Coronary artery (tissue), 2 donors: ENCODE measurements around the gene INIP.
"Not testable (repeated sequence)": the region's sequence is repeated elsewhere in the genome, so short reads cannot be mapped to it uniquely, and the experiment has no call there.

Experiments used
- DNase-seq: peaks from one replicate; pipeline ENCODE4 v3.0.0-alpha.2; 2017; ENCODE audit warnings: low spot score
- H3K27ac ChIP-seq, 2 donors: fragments of 200-600 bp; sonication (generic); one replicate each; pipeline ENCODE4 v1.5.1; 2016 to 2019
- H3K4me3 ChIP-seq: fragments of 200-600 bp; sonication (generic); 2 replicates; pipeline ENCODE4 v1.5.1; 2016; ENCODE audit warnings: mild to moderate bottlenecking, moderate library complexity
- TF ChIP-seq, protein P1 (sequence below): fragments of 200-600 bp; sonication (generic); IDR thresholded peaks from one replicate; pipeline ENCODE4 v1.5.1; 2019; ENCODE audit warnings: antibody characterized with exemption

INIP gene

DNA sequence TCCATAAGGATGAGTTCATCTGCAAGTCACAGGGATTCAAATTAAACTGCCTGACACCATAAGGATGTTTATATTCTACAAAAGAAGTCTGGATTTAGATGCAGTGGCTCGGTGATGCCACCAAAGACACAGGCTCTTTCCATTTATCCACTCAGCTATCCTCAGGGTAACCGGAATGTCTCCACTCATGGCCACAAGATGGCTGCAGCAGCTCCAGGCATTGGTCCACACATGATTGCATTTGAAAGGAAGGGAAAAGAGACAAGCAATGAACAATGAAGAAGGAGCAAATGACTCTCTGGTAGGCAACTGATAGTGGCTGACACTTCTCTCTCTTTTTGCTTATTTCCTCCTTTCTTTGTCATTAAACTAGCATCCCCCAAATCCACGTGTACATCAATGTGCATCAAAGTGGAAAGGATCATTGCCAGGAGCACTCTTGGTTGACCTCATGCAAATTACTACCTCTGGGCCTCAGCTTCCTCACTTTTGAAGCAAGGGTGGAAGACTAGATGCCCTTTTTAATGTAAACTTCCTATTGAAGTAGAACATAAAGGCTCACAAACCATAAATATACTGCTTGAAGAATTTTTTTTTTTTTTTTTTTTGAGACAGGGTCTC is 25.4 kb upstream of the INIP start:
- TF ChIP-seq, protein P1, sequence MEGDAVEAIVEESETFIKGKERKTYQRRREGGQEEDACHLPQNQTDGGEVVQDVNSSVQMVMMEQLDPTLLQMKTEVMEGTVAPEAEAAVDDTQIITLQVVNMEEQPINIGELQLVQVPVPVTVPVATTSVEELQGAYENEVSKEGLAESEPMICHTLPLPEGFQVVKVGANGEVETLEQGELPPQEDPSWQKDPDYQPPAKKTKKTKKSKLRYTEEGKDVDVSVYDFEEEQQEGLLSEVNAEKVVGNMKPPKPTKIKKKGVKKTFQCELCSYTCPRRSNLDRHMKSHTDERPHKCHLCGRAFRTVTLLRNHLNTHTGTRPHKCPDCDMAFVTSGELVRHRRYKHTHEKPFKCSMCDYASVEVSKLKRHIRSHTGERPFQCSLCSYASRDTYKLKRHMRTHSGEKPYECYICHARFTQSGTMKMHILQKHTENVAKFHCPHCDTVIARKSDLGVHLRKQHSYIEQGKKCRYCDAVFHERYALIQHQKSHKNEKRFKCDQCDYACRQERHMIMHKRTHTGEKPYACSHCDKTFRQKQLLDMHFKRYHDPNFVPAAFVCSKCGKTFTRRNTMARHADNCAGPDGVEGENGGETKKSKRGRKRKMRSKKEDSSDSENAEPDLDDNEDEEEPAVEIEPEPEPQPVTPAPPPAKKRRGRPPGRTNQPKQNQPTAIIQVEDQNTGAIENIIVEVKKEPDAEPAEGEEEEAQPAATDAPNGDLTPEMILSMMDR: no peak
- DNase-seq: no peak
- H3K4me3 ChIP-seq: no peak overlapping the region
- H3K27ac ChIP-seq: no peak overlapping the region

DNA sequence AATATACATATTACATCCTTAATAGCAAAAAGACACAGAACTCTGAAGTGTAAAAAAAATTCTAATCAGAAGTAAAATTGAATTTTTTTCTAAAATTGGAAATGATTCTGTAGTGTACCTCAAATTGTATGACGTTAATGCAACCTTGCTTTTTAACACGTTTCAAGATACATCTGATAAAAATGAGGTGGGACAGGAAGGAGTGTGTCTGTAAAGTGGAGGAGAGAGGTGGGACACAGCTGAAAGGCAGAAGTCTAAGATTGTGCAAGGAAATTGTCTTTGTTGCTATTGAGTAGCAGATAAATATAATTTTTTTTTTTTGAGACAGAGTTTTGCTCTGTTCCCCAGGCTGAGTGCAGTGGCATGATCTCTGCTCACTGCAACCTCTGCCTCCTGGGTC is 17.0 kb upstream of the INIP start:
- DNase-seq: no peak
- TF ChIP-seq, protein P1: no peak
- Histone ChIP-seq H3K27ac (no peak overlapping the region), H3K4me3 (no peak overlapping the region)

DNA sequence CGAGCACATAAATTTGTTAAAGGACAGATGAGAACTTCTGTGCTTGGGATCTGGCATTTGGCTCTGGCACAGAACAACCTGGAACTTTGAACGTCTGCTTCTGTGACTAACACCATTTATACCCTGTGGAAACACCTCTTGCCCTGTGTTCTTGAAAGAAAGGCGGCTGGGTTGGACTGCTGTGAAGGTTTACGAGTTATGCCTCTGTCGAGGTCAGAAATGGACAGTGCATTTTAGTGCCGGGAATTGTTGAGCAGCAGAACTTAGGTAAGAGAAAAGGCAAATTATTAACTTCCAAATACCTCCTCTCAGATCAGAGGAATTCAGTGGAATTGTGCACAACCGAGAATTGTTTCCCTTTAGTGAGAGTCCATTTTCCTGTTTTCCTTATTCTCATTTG is 14.1 kb upstream of the INIP start:
- Histone ChIP-seq H3K27ac (no peak overlapping the region), H3K4me3 (no peak overlapping the region)
- TF ChIP-seq, protein P1: no peak
- DNase-seq: no peak

DNA sequence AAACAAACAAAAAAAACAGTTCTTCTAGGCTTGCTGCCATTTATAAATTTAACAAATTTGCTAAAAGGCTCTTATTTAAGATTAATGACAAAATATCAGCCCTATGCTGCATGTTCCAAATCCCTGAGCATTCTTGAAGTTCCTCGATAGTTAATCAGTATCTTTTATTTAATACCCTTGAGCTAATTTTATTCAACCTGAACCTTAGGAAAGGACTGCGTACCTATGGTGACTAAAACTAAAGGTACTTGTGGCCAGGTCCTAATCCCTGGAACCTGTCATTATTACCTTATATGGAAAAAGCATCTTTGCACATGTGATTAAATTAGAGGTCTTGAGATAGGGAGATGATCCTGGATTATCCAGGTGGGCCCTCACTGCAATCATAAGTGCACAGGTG is 10.5 kb upstream of the INIP start:
- Histone ChIP-seq H3K27ac (no peak overlapping the region), H3K4me3 (no peak overlapping the region)
- TF ChIP-seq, protein P1: no peak
- no peak for DNase-seq

DNA sequence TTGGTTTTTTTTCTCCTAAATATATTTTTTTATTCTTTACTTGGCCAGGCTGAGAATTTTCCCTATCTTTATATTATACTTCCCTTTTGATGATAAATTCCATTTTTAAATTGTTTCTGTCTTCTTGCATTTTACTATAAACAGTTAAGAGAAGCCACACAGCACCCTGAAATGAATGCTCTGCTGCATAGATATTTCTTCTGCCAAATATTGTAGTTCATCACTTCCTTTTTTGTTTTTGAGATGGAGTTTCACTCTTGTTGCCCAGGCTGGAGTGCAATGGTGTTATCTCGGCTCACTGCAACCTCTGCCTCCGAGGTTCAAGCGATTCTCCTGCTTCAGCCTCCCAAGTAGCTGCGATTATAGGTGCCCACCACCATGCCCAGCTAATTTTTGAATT is 8.5 kb upstream of the INIP start:
- TF ChIP-seq, protein P1: no peak
- peak overlapping the region in 1 of 2 donors; percentile 34 for H3K27ac ChIP-seq
- no peak overlapping the region for H3K4me3 ChIP-seq
- DNase-seq: no peak

DNA sequence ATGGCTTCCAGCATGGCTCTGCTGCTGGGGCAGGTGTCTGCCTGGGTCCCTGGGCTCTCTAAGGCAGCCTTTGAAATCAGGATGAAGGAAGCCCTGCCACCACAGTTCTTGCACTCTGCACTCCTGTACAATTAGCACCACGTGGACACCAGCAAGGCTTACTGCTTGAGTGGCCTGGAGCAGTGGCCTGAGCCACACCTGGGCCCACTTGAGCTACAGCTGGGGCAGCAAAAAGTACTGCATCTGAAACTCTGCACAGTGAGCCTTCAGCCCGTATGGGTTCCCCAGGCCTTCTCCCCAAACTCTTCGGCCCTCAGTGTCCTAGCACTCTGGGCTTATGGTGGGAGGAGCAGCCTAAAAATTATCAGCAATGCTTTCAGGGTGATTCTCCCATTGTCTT is 8.0 kb upstream of the INIP start:
- peak overlapping the region in 1 of 2 donors; percentile 45 for H3K27ac ChIP-seq
- DNase-seq: no peak
- TF ChIP-seq, protein P1: no peak
- H3K4me3 ChIP-seq: no peak overlapping the region

DNA sequence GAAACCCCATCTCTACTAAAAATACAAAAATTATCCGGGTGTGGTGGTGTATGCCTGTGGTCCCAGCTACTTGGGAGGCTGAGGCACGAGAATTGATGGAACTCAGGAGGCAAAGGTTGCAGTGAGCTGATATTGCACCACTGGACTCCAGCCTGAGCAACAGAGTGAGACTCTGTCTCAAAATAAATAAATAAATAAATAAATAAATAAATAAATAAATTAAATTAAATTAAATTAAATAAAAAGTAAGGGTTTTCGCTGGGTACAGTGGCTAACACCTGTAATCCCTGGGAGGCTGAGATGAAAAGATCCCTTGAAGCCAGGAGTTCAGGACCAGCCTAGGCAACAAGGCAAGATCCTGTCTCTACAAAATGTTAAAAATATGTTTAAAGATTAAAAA is 4.8 kb upstream of the INIP start:
- not testable (repeated sequence) for H3K27ac ChIP-seq, DNase-seq, H3K4me3 ChIP-seq
